IPS-15b (cell line): ENCODE measurements around the gene RARB.

Source experiments
- H3K27me3 ChIP-seq: one replicate; pipeline ENCODE4 v1.6.1; 2013; ENCODE audit warnings: low read length; ENCODE audit not compliant: control insufficient read depth, insufficient read depth
- H3K36me3 ChIP-seq: one replicate; pipeline ENCODE4 v1.6.1; 2013; ENCODE audit warnings: low read length; ENCODE audit not compliant: control insufficient read depth, insufficient read depth
- H3K4me1 ChIP-seq: one replicate; pipeline ENCODE4 v1.6.1; 2013; ENCODE audit warnings: mild to moderate bottlenecking, low read length; ENCODE audit not compliant: control insufficient read depth, insufficient read depth
- H3K4me3 ChIP-seq: one replicate; pipeline ENCODE4 v1.5.1; 2013; ENCODE audit warnings: low read depth, low read length
- H3K9ac ChIP-seq: one replicate; pipeline ENCODE4 v1.6.1; 2013; ENCODE audit warnings: low read depth, mild to moderate bottlenecking, low read length
- H3K9me3 ChIP-seq: one replicate; pipeline ENCODE4 v1.6.1; 2013; ENCODE audit warnings: mild to moderate bottlenecking, low read length; ENCODE audit not compliant: control insufficient read depth, insufficient read depth

Gene RARB

GRCh38 chr3:25449857-25450256 lies 21.8 kb downstream of the RARB start:
- no peaks in the 10 kb centered on the region for H3K9me3 ChIP-seq
- H3K4me1 ChIP-seq: peaks cover 11% of the 10 kb centered on the region
- no peak overlapping the region for H3K4me3 ChIP-seq
- no peak overlapping the region for H3K9ac ChIP-seq
- no peaks in the 10 kb centered on the region for H3K36me3 ChIP-seq
- H3K27me3 ChIP-seq: no peaks in the 10 kb centered on the region

GRCh38 chr3:25452192-25452591 lies 24.1 kb downstream of the RARB start:
- Histone ChIP-seq H3K27me3 (no peaks in the 10 kb centered on the region), H3K36me3 (no peaks in the 10 kb centered on the region)

GRCh38 chr3:25452740-25453139 lies 24.7 kb downstream of the RARB start:
- no peaks in the 10 kb centered on the region for H3K9me3 ChIP-seq
- H3K27me3 ChIP-seq: no peaks in the 10 kb centered on the region
- H3K4me1 ChIP-seq: peaks cover 22% of the 10 kb centered on the region
- no peaks in the 10 kb centered on the region for H3K36me3 ChIP-seq
- H3K9ac ChIP-seq: no peak overlapping the region
- H3K4me3 ChIP-seq: no peak overlapping the region

More at GRCh38 chr3:25452192-25452591, 24.1 kb downstream of the RARB start:
- H3K4me3 ChIP-seq: no peak overlapping the region
- H3K9ac ChIP-seq: no peak overlapping the region
- no peaks in the 10 kb centered on the region for H3K9me3 ChIP-seq
- peaks cover 22% of the 10 kb centered on the region for H3K4me1 ChIP-seq

- Histone ChIP-seq H3K9ac (no peak overlapping the region), H3K4me3 (no peak overlapping the region), H3K36me3 (no peaks in the 10 kb centered on the region), H3K4me1 (peaks cover 22% of the 10 kb centered on the region), H3K27me3 (no peaks in the 10 kb centered on the region), H3K9me3 (no peaks in the 10 kb centered on the region)
Measured at GRCh38 chr3:25453619-25454004, 25.5 kb downstream of the RARB start.

- no peaks in the 10 kb centered on the region for H3K27me3 ChIP-seq
- no peak overlapping the region for H3K9ac ChIP-seq
- H3K4me1 ChIP-seq: peaks cover 22% of the 10 kb centered on the region
- no peak overlapping the region for H3K4me3 ChIP-seq
- H3K9me3 ChIP-seq: no peaks in the 10 kb centered on the region
- H3K36me3 ChIP-seq: no peaks in the 10 kb centered on the region
Measured at GRCh38 chr3:25454005-25454927, 26.2 kb downstream of the RARB start.

- Histone ChIP-seq H3K9ac (no peak overlapping the region), H3K9me3 (no peaks in the 10 kb centered on the region), H3K4me1 (peaks cover 21% of the 10 kb centered on the region)
Measured at GRCh38 chr3:25455441-25456132, 27.5 kb downstream of the RARB start.

GRCh38 chr3:25456723-25457670 lies 28.9 kb downstream of the RARB start:
- Histone ChIP-seq H3K27me3 (no peaks in the 10 kb centered on the region), H3K4me1 (peaks cover 21% of the 10 kb centered on the region), H3K9me3 (no peaks in the 10 kb centered on the region), H3K9ac (no peak overlapping the region), H3K4me3 (no peak overlapping the region), H3K36me3 (no peaks in the 10 kb centered on the region)

More at GRCh38 chr3:25455441-25456132, 27.5 kb downstream of the RARB start:
- Histone ChIP-seq H3K36me3 (no peaks in the 10 kb centered on the region), H3K27me3 (no peaks in the 10 kb centered on the region), H3K4me3 (no peak overlapping the region)

- no peaks in the 10 kb centered on the region for H3K9me3 ChIP-seq
- H3K27me3 ChIP-seq: no peaks in the 10 kb centered on the region
- peaks cover 21% of the 10 kb centered on the region for H3K4me1 ChIP-seq
- H3K36me3 ChIP-seq: no peaks in the 10 kb centered on the region
- H3K9ac ChIP-seq: no peak overlapping the region
- H3K4me3 ChIP-seq: no peak overlapping the region
Measured at GRCh38 chr3:25457671-25458419, 29.8 kb downstream of the RARB start.

GRCh38 chr3:25458420-25458814 lies 30.4 kb downstream of the RARB start:
- Histone ChIP-seq H3K36me3 (no peaks in the 10 kb centered on the region), H3K27me3 (no peaks in the 10 kb centered on the region), H3K4me1 (peaks cover 21% of the 10 kb centered on the region), H3K9ac (no peak overlapping the region), H3K4me3 (no peak overlapping the region), H3K9me3 (no peaks in the 10 kb centered on the region)

- Histone ChIP-seq H3K36me3 (no peaks in the 10 kb centered on the region), H3K9ac (no peak overlapping the region), H3K9me3 (no peaks in the 10 kb centered on the region), H3K27me3 (no peaks in the 10 kb centered on the region), H3K4me3 (no peak overlapping the region), H3K4me1 (peaks cover 4% of the 10 kb centered on the region)
Measured at GRCh38 chr3:25460751-25461150, 32.7 kb downstream of the RARB start.

- H3K4me3 ChIP-seq: no peak overlapping the region
- H3K9ac ChIP-seq: no peak overlapping the region
- H3K27me3 ChIP-seq: no peaks in the 10 kb centered on the region
- no peaks in the 10 kb centered on the region for H3K4me1 ChIP-seq
- H3K36me3 ChIP-seq: no peaks in the 10 kb centered on the region
- H3K9me3 ChIP-seq: no peaks in the 10 kb centered on the region
Measured at GRCh38 chr3:25461946-25462345, 33.9 kb downstream of the RARB start.
